ENCODE data around the gene IGLL1.
"Not testable (repeated sequence)": the region's sequence is repeated elsewhere in the genome, so short reads cannot be mapped to it uniquely, and the experiment has no call there.

Gene IGLL1

GRCh38 chr22:23562186-23562585, 17.9 kb downstream of the IGLL1 start:
- DNase-seq (ENCODE audit: low read depth) = no peak

- DNase-seq (ENCODE audit: low read depth) = not testable (repeated sequence)
Observed at GRCh38 chr22:23561025-23561510, 19.0 kb downstream of the IGLL1 start.

- not testable (repeated sequence) for DNase-seq (ENCODE audit: low read depth)
Observed at GRCh38 chr22:23560215-23560614, 19.9 kb downstream of the IGLL1 start.

- DNase-seq (ENCODE audit: low read depth) = no peak
Observed at GRCh38 chr22:23557467-23557866, 22.6 kb downstream of the IGLL1 start.

- no peak for DNase-seq (ENCODE audit: low read depth)
Observed at GRCh38 chr22:23557036-23557435, 23.1 kb downstream of the IGLL1 start.

- DNase-seq (ENCODE audit: low read depth) = no peak
Observed at GRCh38 chr22:23556026-23556620, 24.0 kb downstream of the IGLL1 start.

- no peak for DNase-seq (ENCODE audit: low read depth)
Observed at GRCh38 chr22:23555118-23555517, 25.0 kb downstream of the IGLL1 start.

- DNase-seq (ENCODE audit: low read depth) = no peak
Observed at GRCh38 chr22:23553924-23554870, 25.9 kb downstream of the IGLL1 start.

- DNase-seq (ENCODE audit: low read depth) = no peak
Observed at GRCh38 chr22:23553438-23553837, 26.7 kb downstream of the IGLL1 start.

- DNase-seq (ENCODE audit: low read depth) = no peak
Observed at GRCh38 chr22:23552573-23552972, 27.5 kb downstream of the IGLL1 start.

GRCh38 chr22:23551385-23551784, 28.7 kb downstream of the IGLL1 start:
- no peak for DNase-seq (ENCODE audit: low read depth)

GRCh38 chr22:23550049-23550650, 29.9 kb downstream of the IGLL1 start:
- no peak for DNase-seq (ENCODE audit: low read depth)

- no peak for DNase-seq (ENCODE audit: low read depth)
Observed at GRCh38 chr22:23549198-23549595, 30.9 kb downstream of the IGLL1 start.

- no peak for DNase-seq (ENCODE audit: low read depth)
Observed at GRCh38 chr22:23548501-23549197, 31.4 kb downstream of the IGLL1 start.

GRCh38 chr22:23547818-23548500, 32.1 kb downstream of the IGLL1 start:
- DNase-seq (ENCODE audit: low read depth) = no peak

GRCh38 chr22:23547382-23547781, 32.7 kb downstream of the IGLL1 start:
- DNase-seq (ENCODE audit: low read depth) = not testable (repeated sequence)

GRCh38 chr22:23544852-23545251, 35.2 kb downstream of the IGLL1 start:
- DNase-seq (ENCODE audit: low read depth) = no peak

GRCh38 chr22:23543506-23544000, 36.5 kb downstream of the IGLL1 start:
- not testable (repeated sequence) for DNase-seq (ENCODE audit: low read depth)

GRCh38 chr22:23542933-23543332, 37.2 kb downstream of the IGLL1 start:
- no peak for DNase-seq (ENCODE audit: low read depth)

- not testable (repeated sequence) for DNase-seq (ENCODE audit: low read depth)
Observed at GRCh38 chr22:23542391-23542790, 37.7 kb downstream of the IGLL1 start.

GRCh38 chr22:23541849-23542281, 38.2 kb downstream of the IGLL1 start:
- DNase-seq (ENCODE audit: low read depth) = not testable (repeated sequence)
